HUDEP-2 (cell line): ENCODE measurements around the gene ADAMTS6.

ENCODE experiments used
- DNase-seq, 76 experiments: peaks; one replicate each; lab custom pipeline; 2025; ENCODE audit not compliant: unreplicated experiment in 76 of 76; lab: John Stamatoyannopoulos, UW

Gene ADAMTS6

GRCh38 chr5:65120371-65120967 is 361.3 kb downstream of the ADAMTS6 start:
- no peak for DNase-seq

DNA sequence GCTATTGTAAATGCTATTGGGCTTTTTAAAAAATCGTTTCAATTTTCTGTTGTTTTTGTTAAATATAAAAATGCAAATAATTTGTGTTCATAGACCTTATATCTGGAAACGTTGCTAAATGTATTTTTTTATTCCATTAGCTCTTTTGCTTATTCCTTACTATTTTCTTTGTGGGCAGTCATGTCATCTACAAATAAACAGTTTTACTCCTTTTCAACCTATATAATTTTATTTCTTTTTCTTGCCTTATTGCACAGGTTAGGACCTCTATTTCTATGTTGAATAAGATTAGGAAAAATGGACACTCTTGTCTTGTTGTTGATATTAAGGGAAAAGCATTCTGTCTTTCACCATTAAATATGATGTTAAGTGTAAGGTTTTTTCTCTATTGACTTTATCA is 364.2 kb downstream of the ADAMTS6 start:
- no peak for DNase-seq

DNA sequence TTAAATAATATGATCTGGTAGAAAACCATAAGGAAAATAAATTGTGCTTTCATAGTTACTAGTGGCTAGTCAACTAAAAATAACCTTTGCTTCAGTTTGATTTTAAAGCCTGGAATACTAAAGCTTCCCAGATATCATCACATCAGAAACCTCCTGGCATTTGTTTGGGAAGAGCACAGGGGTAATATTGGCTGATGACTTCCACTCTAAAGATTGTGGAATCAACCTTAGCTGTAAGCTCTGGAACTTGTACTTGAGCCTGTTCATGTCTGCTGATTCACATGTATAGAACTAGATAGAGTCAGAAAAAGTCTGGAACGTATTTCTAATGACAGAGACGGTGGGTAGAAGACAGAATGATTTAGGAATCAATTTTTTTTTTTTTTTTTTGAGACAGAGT is 367.9 kb downstream of the ADAMTS6 start:
- no peak for DNase-seq

DNA sequence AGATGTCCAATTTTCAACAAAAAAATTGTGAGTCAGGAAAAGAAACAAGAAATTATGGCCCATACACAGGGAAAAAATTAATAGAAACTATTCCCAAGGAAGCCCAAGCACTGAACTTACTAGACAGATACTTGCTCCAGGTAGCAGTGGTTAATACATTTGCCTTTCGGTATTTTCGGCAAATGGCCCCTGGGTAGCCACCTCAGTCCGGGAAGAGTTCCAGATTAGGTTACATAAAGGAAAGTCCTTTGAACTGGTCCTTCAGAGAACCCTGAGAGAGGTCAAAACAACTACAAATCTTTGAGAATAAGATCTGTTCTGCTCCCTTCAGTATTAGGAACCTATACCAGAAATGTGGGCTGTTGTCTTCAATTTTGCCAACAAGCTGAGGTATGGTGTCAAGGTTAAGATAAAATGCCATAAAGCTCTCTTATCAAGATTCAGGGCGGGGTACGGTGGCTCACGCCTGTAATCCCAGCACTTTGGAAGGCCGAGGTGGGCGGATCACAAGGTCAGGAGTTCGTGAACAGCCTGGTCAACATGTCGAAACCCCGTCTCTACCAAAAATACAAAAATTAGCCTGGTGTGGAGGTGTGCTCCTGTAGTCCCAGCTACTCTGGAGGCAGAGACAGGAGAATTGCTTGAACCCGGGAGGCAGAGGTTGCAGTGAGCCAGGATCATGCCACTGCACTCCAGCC is 369.6 kb downstream of the ADAMTS6 start:
- DNase-seq: no peak

DNA sequence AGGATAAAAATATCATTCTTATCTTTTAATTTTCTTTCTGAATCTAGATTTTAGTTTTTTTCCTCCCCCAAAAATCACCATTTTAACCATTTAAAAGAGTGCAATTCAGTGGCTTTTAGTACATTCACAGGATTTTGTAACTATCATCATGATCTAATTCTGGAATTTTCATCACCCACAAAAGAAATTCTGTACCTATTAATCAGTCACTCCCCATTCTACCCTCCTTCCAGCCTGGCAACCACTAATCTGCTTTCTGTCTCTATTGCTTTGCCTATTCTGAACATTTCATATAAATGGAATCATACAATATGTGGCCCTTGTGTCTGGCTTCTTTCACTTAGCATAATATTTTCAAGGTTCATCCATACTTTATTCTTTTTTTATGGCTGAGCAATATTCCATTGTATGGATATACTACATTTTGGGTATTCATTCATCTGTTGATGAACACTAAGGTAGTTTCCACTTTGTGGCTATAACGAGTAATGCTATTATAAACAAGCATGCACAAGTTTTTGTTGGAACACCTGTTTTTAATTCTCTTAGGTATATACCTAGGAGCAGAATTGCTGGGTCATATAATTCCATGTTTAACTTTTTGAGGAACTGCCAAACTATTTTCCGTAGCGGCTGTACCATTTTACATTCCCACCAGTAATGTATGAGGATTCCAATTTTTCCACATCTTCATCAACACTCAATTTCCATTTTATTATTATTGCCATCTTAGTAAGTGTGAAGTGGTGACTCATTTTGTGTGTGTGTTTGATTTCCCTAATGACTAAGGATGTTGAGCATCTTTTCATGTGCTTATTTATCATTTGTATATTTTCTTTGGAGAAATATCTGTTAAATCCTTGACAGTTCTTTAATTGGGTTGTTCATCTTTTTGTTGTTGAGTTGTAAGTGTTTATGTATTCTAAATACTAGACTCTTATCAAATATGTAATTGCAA is 372.7 kb downstream of the ADAMTS6 start:
- DNase-seq: no peak

DNA sequence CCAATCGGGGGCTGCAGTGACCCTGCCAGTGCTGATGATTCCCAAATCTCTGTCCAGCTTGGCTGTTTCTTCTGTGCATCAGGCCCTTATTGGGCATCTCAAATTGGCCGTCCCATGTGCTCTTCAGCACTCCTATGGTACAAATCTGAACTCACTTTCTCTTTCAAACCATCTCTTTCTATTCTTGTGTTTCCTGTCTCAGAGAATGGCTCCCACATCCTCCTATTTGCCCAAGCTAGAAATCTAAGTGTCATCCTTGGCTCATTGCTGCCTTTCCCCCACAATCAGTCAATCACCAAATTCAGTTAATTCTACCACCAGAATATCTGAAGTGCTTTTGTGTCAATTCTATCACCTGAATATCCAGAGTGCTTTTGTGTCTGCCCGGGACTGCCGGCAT is 376.4 kb downstream of the ADAMTS6 start:
- DNase-seq: no peak

- no peak for DNase-seq
These were observed 376.9 kb downstream of the ADAMTS6 start for GRCh38 chr5:65104831-65105230.

- DNase-seq: peak in 1 of 76 experiments; percentile 1
These were observed 377.8 kb downstream of the ADAMTS6 start for GRCh38 chr5:65103756-65104440.

- peak in 29 of 76 experiments; percentile 1 to 45 (median 18) for DNase-seq
These were observed 378.6 kb downstream of the ADAMTS6 start for GRCh38 chr5:65102976-65103711.

- DNase-seq: peak in 5 of 76 experiments; percentile 1 to 35 (median 19)
These were observed 379.2 kb downstream of the ADAMTS6 start for GRCh38 chr5:65102371-65102975.

GRCh38 chr5:65101632-65102100 is 380.1 kb downstream of the ADAMTS6 start:
- no peak for DNase-seq

DNA sequence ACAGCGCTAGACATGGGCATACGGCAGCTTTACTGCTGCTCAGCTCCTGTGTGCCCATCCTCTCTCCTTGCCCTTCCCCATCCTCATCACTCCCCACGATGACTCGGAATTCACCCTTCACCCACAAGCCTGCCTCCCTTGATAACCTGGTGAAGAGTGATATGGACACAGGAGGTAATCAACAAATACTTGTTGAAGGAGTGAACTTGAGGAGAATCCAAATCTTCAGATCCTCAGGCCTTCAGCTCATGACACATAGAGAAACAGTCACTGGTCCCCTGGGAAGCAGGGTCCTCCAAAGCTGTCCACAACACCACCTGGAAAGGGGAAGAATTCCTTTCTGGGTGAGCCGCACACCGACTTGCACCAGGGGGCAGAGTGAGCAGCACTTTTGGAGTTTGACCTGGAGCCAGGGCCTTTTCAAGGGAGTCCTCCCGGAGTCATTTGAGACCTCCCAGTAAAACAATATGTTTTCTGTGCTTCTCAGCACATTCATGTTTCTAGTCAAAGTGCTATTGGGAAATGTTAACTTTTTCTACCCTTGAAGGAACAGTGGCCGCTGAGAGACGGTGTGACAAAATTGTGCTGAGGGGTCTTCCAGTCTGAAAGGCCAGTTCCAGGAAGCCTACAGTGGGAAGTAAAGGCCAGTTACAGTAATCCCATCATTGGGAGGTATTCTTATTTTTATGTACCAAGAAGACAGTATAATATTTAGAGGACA is 380.6 kb downstream of the ADAMTS6 start:
- peak in 50 of 76 experiments; percentile 1 to 56 (median 26) for DNase-seq
